Tibial nerve (tissue), 4 donors: ENCODE data around the gene RBFOX1. TPM values are rescaled to one million over a fixed set of nuclear protein-coding genes. Genes with fewer than 3 reads are reported as not detected.

Source experiments
- DNase-seq, 2 donors: peaks; one replicate each; pipeline ENCODE4 v3.0.0-alpha.2; 2019; ENCODE audit warnings: low spot score in 2 of 2
- H3K27ac ChIP-seq, 4 donors: fragments of 200-600 bp; sonication (generic) in 3 of 4; one replicate each; pipeline ENCODE4 v1.5.1; 2017 to 2019; ENCODE audit warnings: mild to moderate bottlenecking in 1 of 4
- H3K27me3 ChIP-seq, 2 donors: fragments of 200-600 bp; sonication (generic) in 1 of 2; one replicate each; pipeline versions ENCODE4 v1.5.1 to v1.6.0; 2017 to 2019
- H3K36me3 ChIP-seq, 3 donors: fragments of 200-600 bp; sonication (generic); one replicate each; pipeline ENCODE4 v1.5.1; 2018 to 2019
- H3K4me1 ChIP-seq, 4 donors: fragments of 200-600 bp; sonication (generic) in 3 of 4; one replicate each; pipeline ENCODE4 v1.5.1; 2017 to 2019
- H3K4me3 ChIP-seq, 4 donors: fragments of 200-600 bp; sonication (generic) in 3 of 4; one replicate each; pipeline ENCODE4 v1.5.1; 2017 to 2019; ENCODE audit warnings: mild to moderate bottlenecking in 1 of 4, moderate library complexity in 1 of 4
- H3K9me3 ChIP-seq, 4 donors: fragments of 200-600 bp; sonication (generic) in 3 of 4; one replicate each; pipeline ENCODE4 v1.5.1; 2017 to 2019
- EP300 ChIP-seq, 2 donors: sonication (generic); formaldehyde crosslinking; IDR thresholded peaks; one replicate each; pipeline ENCODE4 v1.6.1; 2017; ENCODE audit warnings: antibody characterized with exemption in 2 of 2, mild to moderate bottlenecking in 1 of 2
- POLR2A ChIP-seq, 2 donors: fragments of 450-650 bp; IDR thresholded peaks; one replicate each; pipeline ENCODE4 v1.6.1; 2017; ENCODE audit warnings: antibody characterized with exemption in 2 of 2, mild to moderate bottlenecking in 2 of 2, moderate library complexity in 2 of 2
- WGBS, 2 donors: methylation state at CpG; one replicate each; pipeline ENCODE4 v1.1.5; 2018; 5-methylcytosine and 5-hydroxymethylcytosine counted together
- total RNA-seq, 4 donors: library from RNA; depleted of rRNA; stranded (reverse); fragments of >200 nt; gene quantifications; one replicate each; pipeline ENCODE4 v1.1.0, GENCODE V29; 2016
- TF ChIP-seq, protein P1 (sequence below), 5 experiments: fragments of 200-600 bp in 3 of 5; fragments of 450-650 bp in 2 of 5; sonication (generic) in 3 of 5; IDR thresholded peaks; one replicate each; pipeline ENCODE4 v1.5.1; 2016 to 2019; ENCODE audit warnings: antibody characterized with exemption in 5 of 5, mild to moderate bottlenecking in 3 of 5, moderate library complexity in 2 of 5

RBFOX1 gene
- total RNA-seq, 4 donors from 2014 or later = 0.22 to 2.1 (median 1.3) TPM; not detected in 1

DNA sequence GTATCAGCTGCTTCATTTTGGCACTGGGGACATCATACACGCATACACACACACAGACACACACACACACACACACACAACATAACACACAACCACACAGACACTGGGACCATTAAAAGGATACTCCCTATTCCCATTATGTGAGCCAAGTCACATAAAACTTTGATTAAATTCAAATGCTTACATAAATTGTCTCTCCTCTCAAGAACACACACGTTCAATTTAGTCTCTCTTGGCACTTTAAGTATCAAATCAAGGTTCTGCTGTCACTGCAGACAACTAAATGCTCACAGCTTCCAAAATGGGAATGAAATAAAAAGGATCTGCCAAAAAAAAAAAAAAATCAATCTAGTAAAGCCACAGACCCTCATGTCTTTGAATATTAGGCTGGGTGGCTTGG lies 184.9 kb downstream of the RBFOX1 start:
- H3K27ac ChIP-seq = no peak overlapping the region
- H3K9me3 ChIP-seq = no peaks in the 10 kb centered on the region
- TF ChIP-seq POLR2A (IDR thresholded peaks at IDR 0.05) (no peak), EP300 (IDR thresholded peaks at IDR 0.05) (no peak)
- TF ChIP-seq, protein P1, sequence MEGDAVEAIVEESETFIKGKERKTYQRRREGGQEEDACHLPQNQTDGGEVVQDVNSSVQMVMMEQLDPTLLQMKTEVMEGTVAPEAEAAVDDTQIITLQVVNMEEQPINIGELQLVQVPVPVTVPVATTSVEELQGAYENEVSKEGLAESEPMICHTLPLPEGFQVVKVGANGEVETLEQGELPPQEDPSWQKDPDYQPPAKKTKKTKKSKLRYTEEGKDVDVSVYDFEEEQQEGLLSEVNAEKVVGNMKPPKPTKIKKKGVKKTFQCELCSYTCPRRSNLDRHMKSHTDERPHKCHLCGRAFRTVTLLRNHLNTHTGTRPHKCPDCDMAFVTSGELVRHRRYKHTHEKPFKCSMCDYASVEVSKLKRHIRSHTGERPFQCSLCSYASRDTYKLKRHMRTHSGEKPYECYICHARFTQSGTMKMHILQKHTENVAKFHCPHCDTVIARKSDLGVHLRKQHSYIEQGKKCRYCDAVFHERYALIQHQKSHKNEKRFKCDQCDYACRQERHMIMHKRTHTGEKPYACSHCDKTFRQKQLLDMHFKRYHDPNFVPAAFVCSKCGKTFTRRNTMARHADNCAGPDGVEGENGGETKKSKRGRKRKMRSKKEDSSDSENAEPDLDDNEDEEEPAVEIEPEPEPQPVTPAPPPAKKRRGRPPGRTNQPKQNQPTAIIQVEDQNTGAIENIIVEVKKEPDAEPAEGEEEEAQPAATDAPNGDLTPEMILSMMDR (IDR thresholded peaks at IDR 0.05) = no peak
- WGBS, 2 donors = 43 to 46% methylated on average over 2 of the region's 2 CpGs
- no peak overlapping the region for H3K4me3 ChIP-seq
- H3K27me3 ChIP-seq = no peaks in the 10 kb centered on the region
- DNase-seq = no peak
- no peaks in the 10 kb centered on the region for H3K36me3 ChIP-seq
- H3K4me1 ChIP-seq = no peaks in the 10 kb centered on the region

DNA sequence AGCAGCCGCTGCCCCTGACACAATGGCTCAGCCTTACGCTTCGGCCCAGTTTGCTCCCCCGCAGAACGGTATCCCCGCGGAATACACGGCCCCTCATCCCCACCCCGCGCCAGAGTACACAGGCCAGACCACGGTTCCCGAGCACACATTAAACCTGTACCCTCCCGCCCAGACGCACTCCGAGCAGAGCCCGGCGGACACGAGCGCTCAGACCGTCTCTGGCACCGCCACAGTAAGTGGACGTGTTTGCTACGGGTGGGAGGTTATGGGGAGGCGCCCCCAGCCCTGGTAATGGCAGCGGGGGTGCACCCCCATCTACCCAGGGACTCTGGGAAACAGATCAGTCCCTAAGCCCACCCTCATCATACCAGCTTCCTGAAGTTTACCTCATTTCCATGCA lies 185.5 kb downstream of the RBFOX1 start:
- no peaks in the 10 kb centered on the region for H3K27me3 ChIP-seq
- no peak for DNase-seq
- H3K36me3 ChIP-seq = no peaks in the 10 kb centered on the region
- no peak overlapping the region for H3K4me3 ChIP-seq
- no peaks in the 10 kb centered on the region for H3K9me3 ChIP-seq
- no peak overlapping the region for H3K27ac ChIP-seq
- TF ChIP-seq, protein P1 (IDR thresholded peaks at IDR 0.05) = no peak
- TF ChIP-seq POLR2A (IDR thresholded peaks at IDR 0.05) (no peak), EP300 (IDR thresholded peaks at IDR 0.05) (no peak)
- no peaks in the 10 kb centered on the region for H3K4me1 ChIP-seq
- 95% methylated on average over 25 of the region's 25 CpGs for WGBS, 2 donors

DNA sequence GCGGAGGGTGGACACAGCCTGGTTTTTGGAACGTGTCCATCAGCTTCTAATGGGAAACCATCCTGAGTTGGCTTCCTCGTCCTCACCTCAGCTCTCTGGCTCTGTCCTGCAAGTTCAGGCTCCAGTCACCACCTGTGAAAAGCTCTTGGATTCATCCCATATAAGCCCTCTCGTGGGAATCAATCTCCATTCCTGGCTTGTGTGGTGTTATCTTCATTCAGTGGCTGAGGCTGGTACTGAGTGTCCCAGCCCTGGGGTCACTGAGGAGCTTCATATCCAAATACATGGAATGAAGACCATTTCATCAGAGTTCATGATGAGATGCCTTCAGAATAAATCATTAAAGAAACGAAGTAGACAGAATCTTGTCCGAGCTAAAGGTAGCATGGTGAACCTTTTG lies 189.2 kb downstream of the RBFOX1 start:
- DNase-seq = no peak
- 81 to 82% methylated on average over 6 of the region's 6 CpGs for WGBS, 2 donors
- Histone ChIP-seq H3K4me3 (no peak overlapping the region), H3K36me3 (no peaks in the 10 kb centered on the region), H3K27me3 (no peaks in the 10 kb centered on the region), H3K9me3 (no peaks in the 10 kb centered on the region), H3K27ac (no peak overlapping the region), H3K4me1 (no peaks in the 10 kb centered on the region)
- TF ChIP-seq, protein P1 (IDR thresholded peaks at IDR 0.05) = no peak
- TF ChIP-seq EP300 (IDR thresholded peaks at IDR 0.05) = no peak
- no peak for TF ChIP-seq POLR2A (IDR thresholded peaks at IDR 0.05)

DNA sequence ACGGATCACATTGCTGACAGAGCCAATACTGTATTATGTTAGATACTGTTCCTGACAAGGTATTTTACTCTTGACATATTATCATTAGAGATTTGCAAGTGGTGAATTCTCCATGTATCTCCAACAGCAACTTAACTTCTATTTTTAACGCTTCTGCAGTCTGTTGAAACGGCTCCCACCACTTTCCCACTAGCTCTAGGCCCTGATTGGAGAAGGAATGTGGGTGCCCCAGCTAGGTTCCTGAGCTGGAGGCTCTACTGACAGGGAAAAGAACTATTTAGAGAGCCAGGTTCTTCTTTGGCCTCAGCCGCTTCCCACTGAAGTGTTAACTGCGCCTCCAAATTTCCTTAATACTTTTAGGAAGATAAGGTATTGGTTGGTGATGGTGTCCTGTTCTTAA lies 191.8 kb downstream of the RBFOX1 start:
- no peaks in the 10 kb centered on the region for H3K9me3 ChIP-seq
- no peak overlapping the region for H3K27ac ChIP-seq
- no peak for TF ChIP-seq EP300 (IDR thresholded peaks at IDR 0.05)
- no peak for TF ChIP-seq POLR2A (IDR thresholded peaks at IDR 0.05)
- TF ChIP-seq, protein P1 (IDR thresholded peaks at IDR 0.05) = no peak
- H3K36me3 ChIP-seq = no peaks in the 10 kb centered on the region
- no peaks in the 10 kb centered on the region for H3K4me1 ChIP-seq
- no peaks in the 10 kb centered on the region for H3K27me3 ChIP-seq
- no peak for DNase-seq
- 57 to 61% methylated on average over 5 of the region's 5 CpGs for WGBS, 2 donors
- no peak overlapping the region for H3K4me3 ChIP-seq

DNA sequence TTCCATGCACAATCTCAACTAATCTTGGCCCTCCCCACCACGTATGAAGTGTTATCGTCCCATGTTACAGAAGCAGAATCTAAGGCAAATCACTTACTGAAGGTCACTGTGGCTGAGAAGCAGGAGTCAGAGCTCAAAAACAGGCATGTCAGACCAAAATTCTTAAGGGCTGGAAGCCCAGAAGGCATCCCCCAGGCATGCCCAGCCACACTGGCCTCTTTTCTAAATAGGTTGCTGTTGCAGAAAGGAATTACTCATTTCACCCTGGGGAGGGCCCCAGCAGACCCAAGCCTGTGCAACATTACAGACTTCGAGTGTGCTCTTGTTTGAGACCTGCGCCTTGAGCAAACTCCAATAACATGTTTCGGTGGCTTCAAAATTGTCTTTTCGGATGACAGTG lies 194.1 kb downstream of the RBFOX1 start:
- Histone ChIP-seq H3K9me3 (no peaks in the 10 kb centered on the region), H3K4me1 (no peaks in the 10 kb centered on the region), H3K4me3 (no peak overlapping the region), H3K27me3 (no peaks in the 10 kb centered on the region), H3K27ac (no peak overlapping the region), H3K36me3 (no peaks in the 10 kb centered on the region)
- WGBS, 2 donors = 83 to 84% methylated on average over 6 of the region's 6 CpGs
- TF ChIP-seq, protein P1 (IDR thresholded peaks at IDR 0.05) = no peak
- no peak for TF ChIP-seq POLR2A (IDR thresholded peaks at IDR 0.05)
- TF ChIP-seq EP300 (IDR thresholded peaks at IDR 0.05) = no peak
- no peak for DNase-seq
